ENCODE data around the gene RASSF5. TPM values are rescaled to one million over a fixed set of nuclear protein-coding genes. Genes with fewer than 3 reads are reported as not detected.
A peak's percentile ranks its signal among the peaks of the same experiment; 100 is the strongest.

RASSF5 gene
- total and polyA plus RNA-seq, 9 of the 15 experiments (the other 6 are each of a cell fraction or from before 2014, with no cell fraction given): 6.1 to 41.0 (median 25.2) TPM

- TF ChIP-seq ZBTB11 (CRISPR knock-in tag; IDR thresholded peaks at IDR 0.05): peak in 1 of 3 experiments; percentile 79; a peak in 2 of 6 replicates
These were observed 39.4 kb upstream of the RASSF5 start (continued) for GRCh38 chr1:206467915-206468314.

- 31% methylated on average over 3 of the region's 3 CpGs for WGBS (ENCODE audit: insufficient coverage, low coverage, missing lambda C conversion rate)
- in situ Hi-C loops (cut with MboI): no loop called here
- no peak for ATAC-seq
- intact Hi-C loops (cut with micrococcal nuclease): no loop called here
- Histone ChIP-seq H3K79me2 (ENCODE audit: control insufficient read depth, insufficient read depth, low read length) (no peaks in the 10 kb centered on the region), H3K27me3 (ENCODE audit: control insufficient read depth in 2 of 2, insufficient read depth in 2 of 2, low read length in 2 of 2) (peaks cover 0 to 11% of the 10 kb centered on the region in 2 experiments; a peak in 3 of 5 replicates), H3K4me2 (ENCODE audit: insufficient read depth, low read length) (no peak overlapping the region), H2AFZ (ENCODE audit: low read depth, low read length) (peak overlapping the region; percentile 19; the same call in 1 of the 2 replicates), H3K9me1 (ENCODE audit: control insufficient read depth, insufficient read depth, low read length) (no peaks in the 10 kb centered on the region), H4K20me1 (replicated peaks; ENCODE audit: control insufficient read depth, insufficient read depth, low read length) (no peaks in the 10 kb centered on the region), H3K9ac (ENCODE audit: insufficient read depth in 1 of 2, low read depth in 2 of 2, low read length in 2 of 2) (no peak overlapping the region; a peak in 1 of 4 replicates), H3K4me3 (no peak overlapping the region), H3K4me1 (replicated peaks in 1 of 2; ENCODE audit: control insufficient read depth in 2 of 2, insufficient read depth in 2 of 2, low read length in 2 of 2) (peaks cover 28 to 41% of the 10 kb centered on the region in 2 experiments), H3K9me3 (replicated peaks; ENCODE audit: control insufficient read depth, insufficient read depth, low read depth, low read length) (no peaks in the 10 kb centered on the region), H3K36me3 (ENCODE audit: control insufficient read depth, insufficient read depth, low read length) (no peaks in the 10 kb centered on the region), H3K27ac (ENCODE audit: extremely low read depth, low read depth, low read length) (no peak overlapping the region)
- no peak for FAIRE-seq
- DNase-seq (ENCODE audit: extremely low read depth in 1 of 4, low spot score in 3 of 4): no peak
- ChIA-PET POLR2A (no interaction called here), CTCF (ENCODE audit: low intra/inter-chr PET ratio) (no interaction called here)
- TF ChIP-seq, protein P1, sequence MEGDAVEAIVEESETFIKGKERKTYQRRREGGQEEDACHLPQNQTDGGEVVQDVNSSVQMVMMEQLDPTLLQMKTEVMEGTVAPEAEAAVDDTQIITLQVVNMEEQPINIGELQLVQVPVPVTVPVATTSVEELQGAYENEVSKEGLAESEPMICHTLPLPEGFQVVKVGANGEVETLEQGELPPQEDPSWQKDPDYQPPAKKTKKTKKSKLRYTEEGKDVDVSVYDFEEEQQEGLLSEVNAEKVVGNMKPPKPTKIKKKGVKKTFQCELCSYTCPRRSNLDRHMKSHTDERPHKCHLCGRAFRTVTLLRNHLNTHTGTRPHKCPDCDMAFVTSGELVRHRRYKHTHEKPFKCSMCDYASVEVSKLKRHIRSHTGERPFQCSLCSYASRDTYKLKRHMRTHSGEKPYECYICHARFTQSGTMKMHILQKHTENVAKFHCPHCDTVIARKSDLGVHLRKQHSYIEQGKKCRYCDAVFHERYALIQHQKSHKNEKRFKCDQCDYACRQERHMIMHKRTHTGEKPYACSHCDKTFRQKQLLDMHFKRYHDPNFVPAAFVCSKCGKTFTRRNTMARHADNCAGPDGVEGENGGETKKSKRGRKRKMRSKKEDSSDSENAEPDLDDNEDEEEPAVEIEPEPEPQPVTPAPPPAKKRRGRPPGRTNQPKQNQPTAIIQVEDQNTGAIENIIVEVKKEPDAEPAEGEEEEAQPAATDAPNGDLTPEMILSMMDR (IDR thresholded peaks at IDR 0.05 in 2 of 3, conservative IDR thresholded peaks at IDR 0.05 in 1 of 3; ENCODE audit: insufficient read depth in 2 of 3, low read depth in 1 of 3, low read length in 3 of 3): no peak
- TF ChIP-seq, protein P2, sequence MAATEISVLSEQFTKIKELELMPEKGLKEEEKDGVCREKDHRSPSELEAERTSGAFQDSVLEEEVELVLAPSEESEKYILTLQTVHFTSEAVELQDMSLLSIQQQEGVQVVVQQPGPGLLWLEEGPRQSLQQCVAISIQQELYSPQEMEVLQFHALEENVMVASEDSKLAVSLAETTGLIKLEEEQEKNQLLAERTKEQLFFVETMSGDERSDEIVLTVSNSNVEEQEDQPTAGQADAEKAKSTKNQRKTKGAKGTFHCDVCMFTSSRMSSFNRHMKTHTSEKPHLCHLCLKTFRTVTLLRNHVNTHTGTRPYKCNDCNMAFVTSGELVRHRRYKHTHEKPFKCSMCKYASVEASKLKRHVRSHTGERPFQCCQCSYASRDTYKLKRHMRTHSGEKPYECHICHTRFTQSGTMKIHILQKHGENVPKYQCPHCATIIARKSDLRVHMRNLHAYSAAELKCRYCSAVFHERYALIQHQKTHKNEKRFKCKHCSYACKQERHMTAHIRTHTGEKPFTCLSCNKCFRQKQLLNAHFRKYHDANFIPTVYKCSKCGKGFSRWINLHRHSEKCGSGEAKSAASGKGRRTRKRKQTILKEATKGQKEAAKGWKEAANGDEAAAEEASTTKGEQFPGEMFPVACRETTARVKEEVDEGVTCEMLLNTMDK (IDR thresholded peaks at IDR 0.05; ENCODE audit: borderline replicate concordance, insufficient read depth, low read depth, low read length, poor library complexity, severe bottlenecking): peak; percentile 47
- BruUV-seq (replicated peaks): no TSS peak
These were observed 38.8 kb upstream of the RASSF5 start for GRCh38 chr1:206468571-206468970.

All from K562 (cell line).